Right renal pelvis (tissue), 4 donors: Measurements from ENCODE around the gene CSRNP3. TPM values are rescaled to one million over a fixed set of nuclear protein-coding genes. Genes with fewer than 3 reads are reported as not detected.

Experiments used
- DNase-seq, 4 donors: peaks; one replicate each; pipeline ENCODE4 v3.0.0-alpha.2; 2013; ENCODE audit warnings: low read depth in 4 of 4, low spot score in 3 of 4, missing footprints in 1 of 4
- polyA plus RNA-seq, 4 donors: library from polyadenylated mRNA; unstranded; fragments of 120-200 nt; gene quantifications; one replicate each; pipeline ENCODE4 v1.2.1, GENCODE V29; 2013; ENCODE audit not compliant: insufficient read length in 4 of 4

CSRNP3 gene
- polyA plus RNA-seq, 4 donors: 9.0 to 12.4 (median 11.3) TPM

GRCh38 chr2:165470361-165470760 is 863 bp downstream of the CSRNP3 start:
- DNase-seq: no peak

- no peak for DNase-seq
Observed at GRCh38 chr2:165471349-165471950, 2.0 kb downstream of the CSRNP3 start.

- DNase-seq: no peak
Observed at GRCh38 chr2:165472922-165473321, 3.4 kb downstream of the CSRNP3 start.

- DNase-seq: no peak
Observed at GRCh38 chr2:165474619-165475276, 5.2 kb downstream of the CSRNP3 start.

- no peak for DNase-seq
Observed at GRCh38 chr2:165475277-165476004, 5.9 kb downstream of the CSRNP3 start.

GRCh38 chr2:165479856-165480255 is 10.4 kb downstream of the CSRNP3 start:
- no peak for DNase-seq

- DNase-seq: no peak
Observed at GRCh38 chr2:165494573-165494972, 25.1 kb downstream of the CSRNP3 start.

- no peak for DNase-seq
Observed at GRCh38 chr2:165497659-165498317, 28.3 kb downstream of the CSRNP3 start.

GRCh38 chr2:165499131-165499530 is 29.6 kb downstream of the CSRNP3 start:
- DNase-seq: no peak

GRCh38 chr2:165500001-165500400 is 30.5 kb downstream of the CSRNP3 start:
- DNase-seq: no peak

GRCh38 chr2:165500816-165501215 is 31.3 kb downstream of the CSRNP3 start:
- DNase-seq: no peak

GRCh38 chr2:165505514-165505913 is 36.0 kb downstream of the CSRNP3 start:
- DNase-seq: no peak

- DNase-seq: no peak
Observed at GRCh38 chr2:165508927-165509326, 39.4 kb downstream of the CSRNP3 start.

GRCh38 chr2:165513479-165513878 is 44.0 kb downstream of the CSRNP3 start:
- no peak for DNase-seq

GRCh38 chr2:165518611-165519010 is 49.1 kb downstream of the CSRNP3 start:
- no peak for DNase-seq

GRCh38 chr2:165522719-165523118 is 53.2 kb downstream of the CSRNP3 start:
- DNase-seq: no peak

- no peak for DNase-seq
Observed at GRCh38 chr2:165524720-165525119, 55.2 kb downstream of the CSRNP3 start.

GRCh38 chr2:165528691-165529090 is 59.2 kb downstream of the CSRNP3 start:
- no peak for DNase-seq

- DNase-seq: no peak
Observed at GRCh38 chr2:165529130-165529529, 59.6 kb downstream of the CSRNP3 start.

- no peak for DNase-seq
Observed at GRCh38 chr2:165533331-165533730, 63.8 kb downstream of the CSRNP3 start.

GRCh38 chr2:165535471-165535870 is 66.0 kb downstream of the CSRNP3 start:
- no peak for DNase-seq
